Epithelial cell of proximal tubule (primary cell): ENCODE results near the gene BRSK1. TPM values are rescaled to one million over a fixed set of nuclear protein-coding genes. Genes with fewer than 3 reads are reported as not detected.
A peak's percentile ranks its signal among the peaks of the same experiment; 100 is the strongest.

Source experiments
- DNase-seq: peaks from one replicate; pipeline ENCODE4 v3.0.0-alpha.2; 2011; ENCODE audit warnings: low read depth
- H3K4me3 ChIP-seq: 2 replicates; pipeline ENCODE4 v1.5.1; 2011; ENCODE audit warnings: low read depth, mild to moderate bottlenecking, low read length
- CTCF ChIP-seq: conservative IDR thresholded peaks from 2 replicates; pipeline ENCODE4 v1.5.1; 2012; ENCODE audit warnings: low read depth, mild to moderate bottlenecking, low read length
- total RNA-seq: library from RNA; depleted of rRNA; stranded (reverse); fragments of >200 nt; gene quantifications from 2 replicates; pipeline ENCODE4 v1.2.3, GENCODE V29; 2015

Gene BRSK1
- 2.0 and 16.1 TPM in 2 replicates for total RNA-seq

GRCh38 chr19:55283548-55284377 lies at the start of gene BRSK1:
Gene BRSK1, plus strand, starts transcription at chr19:55283997. Its CDS starts 446 bp downstream, at chr19:55284443.
- no peak for DNase-seq

GRCh38 chr19:55238030-55238429 lies 45.8 kb upstream of the BRSK1 start:
- TF ChIP-seq CTCF: no peak
- no peak for DNase-seq
- H3K4me3 ChIP-seq: no peak overlapping the region

More at GRCh38 chr19:55283548-55284377, at the start of gene BRSK1:
- peak within 1 kb of the TSS; percentile 11 for H3K4me3 ChIP-seq
- no peak for TF ChIP-seq CTCF

GRCh38 chr19:55239004-55239403 lies 44.8 kb upstream of the BRSK1 start:
- no peak for DNase-seq
- no peak overlapping the region for H3K4me3 ChIP-seq
- TF ChIP-seq CTCF: no peak

- no peak for DNase-seq
- TF ChIP-seq CTCF: no peak
Observed at GRCh38 chr19:55240713-55241020, 43.1 kb upstream of the BRSK1 start.

GRCh38 chr19:55241143-55241934 lies 42.5 kb upstream of the BRSK1 start:
- H3K4me3 ChIP-seq: no peak overlapping the region
- TF ChIP-seq CTCF: no peak
- no peak for DNase-seq

More at GRCh38 chr19:55240713-55241020, 43.1 kb upstream of the BRSK1 start:
- no peak overlapping the region for H3K4me3 ChIP-seq

- DNase-seq: no peak
- TF ChIP-seq CTCF: no peak
- no peak overlapping the region for H3K4me3 ChIP-seq
Observed at GRCh38 chr19:55241935-55242464, 41.8 kb upstream of the BRSK1 start.
